Endothelial cell of umbilical vein (primary cell): ENCODE measurements around the gene SBF1. TPM values are rescaled to one million over a fixed set of nuclear protein-coding genes. Genes with fewer than 3 reads are reported as not detected.

Source experiments
- BruUV-seq: library from RNA; stranded (reverse); fragments of 400-500 nt; replicated peaks from 2 replicates; lab custom pipeline; 2021; lab: Mats Ljungman, UMichigan
- CTCF ChIA-PET: fragments of 300-600, 350-600 bp; sonication (Branson Sonifier 250); formaldehyde crosslinking; loops from one replicate; lab custom pipeline; 2021; ENCODE audit warnings: antibody characterized with exemption, inconsistent platforms; lab: Charles Lee
- POLR2A ChIA-PET: fragments of 300-600, 350-600 bp; sonication (Branson Sonifier 250); formaldehyde crosslinking; loops from one replicate; lab custom pipeline; 2021; ENCODE audit warnings: antibody characterized with exemption, inconsistent platforms; lab: Charles Lee
- DNase-seq: peaks from one replicate; pipeline ENCODE4 v3.0.0-alpha.2; 2011; ENCODE audit warnings: low read depth, low spot score
- FAIRE-seq: peaks from 2 replicates; lab custom pipeline; 2011; peaks lifted over from hg19 to GRCh38; lab: Jason Lieb, UNC
- H2AFZ ChIP-seq: 2 replicates; pipeline ENCODE4 v1.6.0; 2012; ENCODE audit warnings: low read depth, low read length, control low read depth, inconsistent platforms
- H3K27ac ChIP-seq: 2 replicates; pipeline ENCODE4 v1.5.1; 2011; ENCODE audit warnings: low read depth, mild to moderate bottlenecking, control low read depth, low read length, moderate library complexity; ENCODE audit not compliant: insufficient read depth
- H3K27me3 ChIP-seq, 2 experiments: 2 replicates each; pipeline versions ENCODE4 v1.6.0 to v1.6.1; 2011; ENCODE audit warnings: low read length in 2 of 2, mixed read lengths in 1 of 2; ENCODE audit not compliant: control insufficient read depth in 2 of 2, insufficient read depth in 2 of 2
- H3K36me3 ChIP-seq, 2 experiments: 2 replicates in 1 of 2; 3 replicates in 1 of 2; pipeline ENCODE4 v1.5.1; 2011; ENCODE audit warnings: low read length in 2 of 2, mild to moderate bottlenecking in 1 of 2, moderate library complexity in 1 of 2; ENCODE audit not compliant: control insufficient read depth in 2 of 2, insufficient read depth in 2 of 2; ENCODE audit errors: extremely low read depth in 1 of 2
- H3K4me1 ChIP-seq: 3 replicates; pipeline ENCODE4 v1.5.1; 2011; ENCODE audit warnings: mild to moderate bottlenecking, low read length; ENCODE audit not compliant: control insufficient read depth, insufficient read depth; ENCODE audit errors: extremely low read depth
- H3K4me2 ChIP-seq: 2 replicates; pipeline ENCODE4 v1.6.1; 2011; ENCODE audit warnings: low read length, control low read depth, mixed read lengths; ENCODE audit not compliant: insufficient read depth
- H3K4me3 ChIP-seq, 3 experiments: fragments of 200-600 bp in 1 of 3; sonication (generic), shearing (Covaris generic) in 1 of 3; replicated peaks in 1 of 3; 2 replicates each; pipeline ENCODE4 v1.5.1; 2011 to 2016; ENCODE audit warnings: control low read depth in 3 of 3, low read length in 3 of 3, mild to moderate bottlenecking in 2 of 3, inconsistent platforms in 1 of 3, low read depth in 1 of 3, moderate library complexity in 1 of 3; ENCODE audit not compliant: insufficient read depth in 1 of 3
- H3K79me2 ChIP-seq: 2 replicates; pipeline ENCODE4 v1.6.0; 2012; ENCODE audit warnings: low read length, inconsistent platforms; ENCODE audit not compliant: control insufficient read depth, insufficient read depth
- H3K9ac ChIP-seq: replicated peaks from 2 replicates; pipeline ENCODE3; 2011; ENCODE audit warnings: low read length, control low read depth; ENCODE audit not compliant: insufficient read depth; ENCODE audit errors: extremely low read depth
- H3K9me1 ChIP-seq: replicated peaks from 3 replicates; pipeline ENCODE4 v1.6.0; 2011; ENCODE audit warnings: mild to moderate bottlenecking, low read length; ENCODE audit not compliant: control insufficient read depth, insufficient read depth; ENCODE audit errors: extremely low read depth
- H3K9me3 ChIP-seq: replicated peaks from 2 replicates; pipeline ENCODE4 v1.5.1; 2012; ENCODE audit warnings: low read length, inconsistent platforms; ENCODE audit not compliant: control insufficient read depth, insufficient read depth
- H4K20me1 ChIP-seq: replicated peaks from 2 replicates; pipeline ENCODE3; 2011; ENCODE audit warnings: mild to moderate bottlenecking, low read length; ENCODE audit not compliant: control insufficient read depth, insufficient read depth; ENCODE audit errors: extremely low read depth
- EZH2 ChIP-seq: IDR thresholded peaks from 2 replicates; pipeline ENCODE4 v1.6.1; 2012; ENCODE audit warnings: borderline replicate concordance, low read depth, mild to moderate bottlenecking, moderate library complexity, low read length, inconsistent platforms; ENCODE audit not compliant: severe bottlenecking
- FOS ChIP-seq: IDR thresholded peaks from 2 replicates; pipeline ENCODE4 v1.6.1; 2011; ENCODE audit warnings: mild to moderate bottlenecking, low read length, moderate library complexity, borderline replicate concordance; ENCODE audit not compliant: insufficient read depth
- GATA2 ChIP-seq: IDR thresholded peaks from 2 replicates; pipeline ENCODE4 v1.7.0; 2011; ENCODE audit warnings: low read depth, mild to moderate bottlenecking, moderate library complexity, mixed read lengths, low read length; ENCODE audit not compliant: insufficient read length, insufficient read depth
- JUN ChIP-seq: IDR thresholded peaks from 2 replicates; pipeline ENCODE4 v1.6.1; 2011; ENCODE audit warnings: borderline replicate concordance, low read depth; ENCODE audit not compliant: insufficient read length, insufficient read depth
- MYC ChIP-seq: IDR thresholded peaks from one replicate; pipeline ENCODE4 v1.6.1; 2011; ENCODE audit warnings: mild to moderate bottlenecking, low read depth, low read length
- POLR2A ChIP-seq: IDR thresholded peaks from 2 replicates; pipeline ENCODE4 v1.6.1; 2012; ENCODE audit warnings: low read depth, mild to moderate bottlenecking, control low read depth, low read length
- POLR2AphosphoS5 ChIP-seq: IDR thresholded peaks from 2 replicates; pipeline ENCODE4 v1.6.1; 2012; ENCODE audit warnings: low read depth, mild to moderate bottlenecking, control low read depth, low read length, moderate library complexity; ENCODE audit not compliant: insufficient read depth
- dilution Hi-C: fragments of 300-500 bp; cut with MboI; formaldehyde crosslinking; loops from one replicate; pipeline ENCODE4 v1.15.0; 2019; ENCODE audit warnings: low sequenced_read_pairs; ENCODE audit not compliant: extremely low pct_ligation_motif_present
- intact Hi-C: fragments of 100-400 bp; cut with micrococcal nuclease; formaldehyde crosslinking; loops from one replicate; pipeline ENCODE4 v1.10.0; 2022
- polyA plus RNA-seq, 4 experiments: library from polyadenylated mRNA; depleted of rRNA in 3 of 4; stranded (reverse) in 3 of 4; unstranded in 1 of 4; fragments of >200 nt; gene quantifications; 2 replicates each; pipeline versions ENCODE4 v1.2.1 to v1.2.3, GENCODE V29; 2011 to 2012; ENCODE audit warnings: missing spikeins in 1 of 4
- total RNA-seq: library from RNA; stranded (reverse); gene quantifications from 2 replicates; pipeline ENCODE4 v1.2.3, GENCODE V29; 2021
- TF ChIP-seq, protein P1 (sequence below), 2 donors: IDR thresholded peaks; 1 replicate in 1 of 2; 2 replicates in 1 of 2; pipeline ENCODE4 v1.5.1; 2011; ENCODE audit warnings: low read length in 2 of 2, mild to moderate bottlenecking in 2 of 2, moderate library complexity in 2 of 2, control low read depth in 1 of 2, inconsistent platforms in 1 of 2, low read depth in 1 of 2; ENCODE audit not compliant: insufficient read depth in 1 of 2; ENCODE audit errors: extremely low read depth in 1 of 2
- TF ChIP-seq, protein P2 (sequence below): IDR thresholded peaks from 2 replicates; pipeline ENCODE4 v1.6.1; 2011; ENCODE audit not compliant: insufficient read depth, insufficient read length

The SBF1 gene
- total and polyA plus RNA-seq, 2 donors (not counting 3 experiments of a cell fraction or from before 2014, with no cell fraction given) = 36.3 to 68.6 TPM

DNA sequence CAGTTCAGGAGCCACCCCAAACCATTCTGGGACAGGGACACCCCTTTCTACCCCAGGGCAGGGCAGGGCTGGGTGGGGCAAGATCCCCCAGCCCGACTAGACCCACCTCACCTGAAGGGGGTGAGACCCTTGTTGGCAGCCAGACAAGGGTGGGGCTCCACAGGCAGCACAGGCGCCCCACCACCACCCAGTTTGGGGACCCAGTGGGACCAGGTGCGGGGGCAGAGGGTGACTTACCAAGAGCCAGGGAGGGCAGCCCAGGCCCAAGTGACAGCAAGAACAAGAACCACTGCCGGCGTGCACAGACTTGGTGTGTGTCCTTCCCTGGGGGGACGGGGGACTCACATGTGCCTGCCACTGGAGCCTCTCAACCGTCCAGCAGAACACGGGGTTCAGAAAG is 8.7 kb upstream of the SBF1 start:
- Histone ChIP-seq H3K9ac (no peak overlapping the region), H3K36me3 (no peaks in the 10 kb centered on the region), H3K27ac (no peak overlapping the region), H3K9me1 (no peaks in the 10 kb centered on the region), H3K4me3 (no peak overlapping the region), H3K27me3 (peaks cover 10 to 22% of the 10 kb centered on the region in 2 experiments), H3K79me2 (no peaks in the 10 kb centered on the region), H3K4me2 (no peak overlapping the region), H4K20me1 (no peaks in the 10 kb centered on the region), H3K4me1 (no peaks in the 10 kb centered on the region), H3K9me3 (no peaks in the 10 kb centered on the region), H2AFZ (no peak overlapping the region)
- no peak for FAIRE-seq
- TF ChIP-seq FOS = no peak
- TF ChIP-seq, protein P1, sequence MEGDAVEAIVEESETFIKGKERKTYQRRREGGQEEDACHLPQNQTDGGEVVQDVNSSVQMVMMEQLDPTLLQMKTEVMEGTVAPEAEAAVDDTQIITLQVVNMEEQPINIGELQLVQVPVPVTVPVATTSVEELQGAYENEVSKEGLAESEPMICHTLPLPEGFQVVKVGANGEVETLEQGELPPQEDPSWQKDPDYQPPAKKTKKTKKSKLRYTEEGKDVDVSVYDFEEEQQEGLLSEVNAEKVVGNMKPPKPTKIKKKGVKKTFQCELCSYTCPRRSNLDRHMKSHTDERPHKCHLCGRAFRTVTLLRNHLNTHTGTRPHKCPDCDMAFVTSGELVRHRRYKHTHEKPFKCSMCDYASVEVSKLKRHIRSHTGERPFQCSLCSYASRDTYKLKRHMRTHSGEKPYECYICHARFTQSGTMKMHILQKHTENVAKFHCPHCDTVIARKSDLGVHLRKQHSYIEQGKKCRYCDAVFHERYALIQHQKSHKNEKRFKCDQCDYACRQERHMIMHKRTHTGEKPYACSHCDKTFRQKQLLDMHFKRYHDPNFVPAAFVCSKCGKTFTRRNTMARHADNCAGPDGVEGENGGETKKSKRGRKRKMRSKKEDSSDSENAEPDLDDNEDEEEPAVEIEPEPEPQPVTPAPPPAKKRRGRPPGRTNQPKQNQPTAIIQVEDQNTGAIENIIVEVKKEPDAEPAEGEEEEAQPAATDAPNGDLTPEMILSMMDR (IDR thresholded peaks at IDR 0.05; ENCODE audit: extremely low read depth in 1 of 2, insufficient read depth in 1 of 2, low read depth in 1 of 2, low read length in 2 of 2) = no peak
- TF ChIP-seq JUN = no peak
- no peak for TF ChIP-seq POLR2AphosphoS5
- TF ChIP-seq POLR2A = no peak
- no peak for DNase-seq
- dilution Hi-C loops (no loop called here), intact Hi-C loops (no loop called here)
- BruUV-seq = no TSS peak
- CTCF ChIA-PET = interaction anchor here (2.6 kb wide), 1 partner anchor 14 kb away, joined by 17 read pairs; no protein-coding TSS in a partner anchor
- POLR2A ChIA-PET = no interaction called here

DNA sequence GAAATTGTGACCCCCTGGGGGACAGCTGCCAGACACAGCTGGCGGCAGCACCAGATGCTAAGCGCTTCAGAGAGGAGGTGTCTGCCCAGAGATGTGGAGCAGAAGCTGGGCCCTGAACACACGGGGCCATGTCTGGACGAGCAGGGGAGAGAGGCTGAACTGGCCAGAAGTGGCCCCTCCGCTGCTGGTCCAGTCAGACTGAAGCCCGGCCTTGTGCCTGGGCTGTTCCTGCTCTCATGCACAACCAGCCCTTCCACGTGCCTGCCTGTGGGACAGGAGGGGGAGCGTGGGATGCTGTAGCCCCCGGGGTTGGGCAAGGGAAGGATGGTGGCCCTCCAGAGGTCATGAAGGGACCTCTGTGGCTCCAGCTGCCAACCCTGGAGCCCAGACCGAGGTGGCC is 8.3 kb upstream of the SBF1 start:
- H4K20me1 ChIP-seq = no peaks in the 10 kb centered on the region
- H3K79me2 ChIP-seq = no peaks in the 10 kb centered on the region
- FAIRE-seq (no peak), DNase-seq (no peak)
- H3K9me1 ChIP-seq = no peaks in the 10 kb centered on the region
- POLR2A ChIA-PET = no interaction called here
- no peak overlapping the region for H2AFZ ChIP-seq
- intact Hi-C loops = no loop called here
- no peak overlapping the region for H3K27ac ChIP-seq
- dilution Hi-C loops = no loop called here
- peaks cover 10 to 22% of the 10 kb centered on the region in 2 experiments for H3K27me3 ChIP-seq
- H3K9me3 ChIP-seq = no peaks in the 10 kb centered on the region
- no peak overlapping the region for H3K4me3 ChIP-seq
- no peak overlapping the region for H3K4me2 ChIP-seq
- H3K36me3 ChIP-seq = no peaks in the 10 kb centered on the region
- no peaks in the 10 kb centered on the region for H3K4me1 ChIP-seq
- BruUV-seq = no TSS peak
- H3K9ac ChIP-seq = no peak overlapping the region
- CTCF ChIA-PET = interaction anchor here (0.5 kb wide), 1 partner anchor 117 kb away, joined by 3 read pairs; no protein-coding TSS in a partner anchor
- TF ChIP-seq JUN (no peak), EZH2 (no peak), POLR2A (no peak), MYC (no peak), GATA2 (no peak), POLR2AphosphoS5 (no peak), FOS (no peak)
- TF ChIP-seq, protein P1 (IDR thresholded peaks at IDR 0.05; ENCODE audit: extremely low read depth in 1 of 2, insufficient read depth in 1 of 2, low read depth in 1 of 2, low read length in 2 of 2) = no peak
- TF ChIP-seq, protein P2, sequence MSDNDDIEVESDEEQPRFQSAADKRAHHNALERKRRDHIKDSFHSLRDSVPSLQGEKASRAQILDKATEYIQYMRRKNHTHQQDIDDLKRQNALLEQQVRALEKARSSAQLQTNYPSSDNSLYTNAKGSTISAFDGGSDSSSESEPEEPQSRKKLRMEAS = no peak
